HG02943 (cell line): ENCODE measurements around the gene THSD4.
"Not testable (repeated sequence)": the region's sequence is repeated elsewhere in the genome, so short reads cannot be mapped to it uniquely, and the experiment has no call there.

Experiments
- ATAC-seq: cut with Tn5 transposase; IDR thresholded peaks from one replicate; pipeline ENCODE4 v1.9.1; 2021; ENCODE audit warnings: mild to moderate bottlenecking, low read depth, moderate library complexity; ENCODE audit not compliant: unreplicated experiment

Gene THSD4

DNA sequence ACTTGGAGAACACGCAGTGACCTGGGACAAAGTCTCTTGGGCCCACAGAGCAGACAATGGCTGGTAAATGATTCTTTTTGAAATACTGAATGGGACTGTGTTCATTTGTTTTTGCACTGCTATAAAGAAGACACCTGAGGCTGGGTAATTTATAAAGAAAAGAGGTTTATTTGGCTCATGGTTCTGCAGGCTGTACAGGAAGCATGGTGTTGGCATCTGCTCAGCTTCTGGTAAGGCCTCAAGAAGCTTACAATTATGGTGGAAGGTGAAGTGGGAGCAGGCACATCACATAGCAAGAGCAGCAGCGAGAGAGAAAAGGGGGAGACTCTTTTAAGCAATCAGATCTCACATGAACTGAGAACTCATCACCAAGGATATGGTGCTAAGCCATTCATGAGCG, 321.6 kb downstream of the THSD4 start:
- ATAC-seq = no peak

GRCh38 chr15:71437404-71437803, 322.1 kb downstream of the THSD4 start:
- no peak for ATAC-seq

DNA sequence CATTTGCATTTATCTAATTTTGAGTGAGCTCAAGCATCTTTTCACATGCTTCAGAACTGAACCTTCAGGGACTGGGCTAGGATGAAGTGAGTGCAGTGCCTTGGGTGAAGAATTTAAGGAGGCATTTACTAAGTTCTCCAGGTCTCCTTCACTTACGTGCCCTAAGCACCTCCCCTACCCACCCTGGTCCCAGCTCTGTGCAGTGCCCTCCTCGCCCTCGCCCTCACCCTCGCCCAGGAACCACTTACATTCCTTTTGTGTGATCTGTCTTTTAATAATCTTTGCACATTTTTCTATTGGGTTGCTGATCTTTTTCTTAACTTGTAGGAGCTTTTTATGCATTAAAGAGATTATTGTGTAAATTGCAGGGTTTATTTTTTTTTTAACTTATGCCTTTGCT, 322.6 kb downstream of the THSD4 start:
- no peak for ATAC-seq

- not testable (repeated sequence) for ATAC-seq
Measured at GRCh38 chr15:71439478-71439877, 324.2 kb downstream of the THSD4 start.

GRCh38 chr15:71440489-71441110, 325.3 kb downstream of the THSD4 start:
- no peak for ATAC-seq

GRCh38 chr15:71443538-71443937, 328.3 kb downstream of the THSD4 start:
- no peak for ATAC-seq

GRCh38 chr15:71444032-71444810, 328.9 kb downstream of the THSD4 start:
- no peak for ATAC-seq

DNA sequence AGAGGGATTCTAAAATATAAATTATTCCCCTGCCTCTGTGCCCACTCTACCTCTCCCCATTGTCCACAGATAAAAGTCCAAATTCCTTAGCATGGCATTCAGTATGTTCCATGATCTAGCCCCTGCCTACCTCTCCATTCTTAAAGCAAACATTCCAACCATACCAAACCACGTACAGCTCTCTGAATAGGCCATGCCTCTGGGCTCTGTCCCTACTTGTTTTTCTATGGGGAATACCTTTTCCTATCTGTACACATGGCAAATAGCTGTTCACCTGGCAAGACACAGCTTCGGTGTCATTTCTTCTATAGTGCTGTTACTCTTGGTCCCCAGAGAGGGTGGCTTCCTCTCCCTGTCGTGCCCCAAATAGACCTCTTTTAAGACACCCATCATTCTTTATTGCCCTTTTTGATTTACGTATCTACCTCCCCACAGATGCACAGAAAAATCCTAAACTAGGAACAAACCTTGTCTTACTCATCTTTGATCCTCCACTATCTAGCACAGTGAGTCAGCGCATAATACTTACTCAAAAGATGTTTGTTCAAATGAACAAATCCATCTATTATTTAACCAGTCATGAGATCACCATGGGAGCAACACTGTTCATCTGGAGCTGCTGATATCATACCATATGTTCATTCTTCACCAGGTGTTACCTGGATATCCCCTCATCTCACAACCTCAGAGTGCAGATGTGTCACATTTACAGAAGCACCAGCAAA, 329.8 kb downstream of the THSD4 start:
- ATAC-seq = no peak

DNA sequence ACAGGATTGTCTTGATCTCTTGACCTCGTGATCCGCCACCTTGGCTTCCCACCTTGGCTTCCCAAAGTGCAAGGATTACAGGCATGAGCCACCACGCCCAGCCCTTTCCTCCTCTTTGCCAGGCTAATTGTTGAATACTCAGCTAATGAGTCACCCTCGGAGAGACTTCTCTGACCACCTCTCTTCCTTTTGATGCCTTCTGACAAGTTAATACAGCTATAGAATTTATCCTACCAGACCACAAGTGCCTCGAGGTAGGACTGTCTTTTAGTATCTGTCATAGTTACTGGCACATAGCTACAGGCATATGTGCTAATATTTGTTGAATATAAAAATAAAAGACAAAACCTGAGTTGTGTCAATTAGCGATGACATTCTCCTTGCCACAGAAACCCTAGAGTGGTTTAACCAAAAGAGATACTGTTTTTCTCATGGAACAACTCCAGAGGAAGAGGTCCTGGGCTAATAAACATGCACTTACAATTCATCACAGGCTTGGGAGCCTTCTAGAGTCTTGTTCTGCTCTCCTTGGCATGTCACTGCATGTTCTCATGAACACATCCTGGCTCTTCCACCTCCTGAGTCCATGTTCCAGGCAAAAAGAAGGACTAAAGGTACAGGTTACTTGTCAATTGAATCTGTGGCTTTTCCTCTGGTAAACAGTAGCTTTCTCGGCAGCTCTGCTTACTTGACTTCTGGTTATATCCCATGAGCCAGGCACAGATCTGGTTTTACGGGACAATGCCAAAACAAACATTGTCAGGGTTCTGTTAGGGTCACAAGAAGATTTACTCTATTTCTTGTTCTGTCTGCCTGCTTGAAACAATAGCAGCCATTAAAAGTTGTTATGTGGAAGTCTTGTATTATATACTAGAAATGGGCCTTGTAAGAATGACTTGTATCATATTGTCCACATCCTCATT, 332.3 kb downstream of the THSD4 start:
- ATAC-seq = no peak

DNA sequence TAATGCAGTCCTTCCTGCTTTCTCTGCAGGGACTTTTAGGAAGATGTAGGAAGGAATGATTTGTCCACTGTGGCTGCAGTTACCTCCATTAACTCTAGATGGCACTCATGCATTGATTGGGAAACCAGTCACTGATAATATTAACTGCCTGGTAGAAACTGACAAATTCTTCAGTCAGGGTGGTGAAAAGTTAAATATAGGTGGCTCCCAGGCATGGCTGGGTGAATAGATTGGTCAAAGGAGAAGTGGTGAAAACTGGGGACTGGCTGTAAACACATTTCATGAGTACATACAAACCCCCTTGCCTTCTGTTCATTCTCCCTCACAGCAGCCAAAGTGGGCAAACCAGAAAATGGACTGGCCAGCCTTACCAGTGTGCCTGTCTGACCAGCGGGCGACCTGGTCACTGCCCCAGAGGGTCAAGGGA, 333.4 kb downstream of the THSD4 start:
- no peak for ATAC-seq

DNA sequence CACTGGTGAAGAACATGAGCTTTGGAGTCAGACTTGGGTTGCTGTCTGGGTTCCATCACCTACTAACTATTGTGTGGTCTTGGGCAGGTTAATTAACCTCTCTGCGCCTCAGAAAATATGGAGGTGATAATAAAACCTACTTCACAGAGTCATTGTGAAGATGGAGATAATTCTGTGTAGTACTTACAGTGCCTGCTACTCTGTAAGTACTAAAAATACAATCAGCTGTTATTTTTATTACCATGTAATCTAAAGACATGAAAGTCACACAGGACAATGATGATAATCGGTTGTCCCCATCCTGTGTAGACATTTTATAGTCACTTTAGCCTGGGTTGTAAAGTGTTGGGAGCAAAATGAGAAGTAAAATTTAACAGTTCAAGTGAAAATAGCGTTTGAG, 334.1 kb downstream of the THSD4 start:
- ATAC-seq = no peak

- no peak for ATAC-seq
Measured at GRCh38 chr15:71449956-71450355, 334.7 kb downstream of the THSD4 start.

GRCh38 chr15:71451130-71451529, 335.9 kb downstream of the THSD4 start:
- ATAC-seq = no peak

GRCh38 chr15:71452893-71453292, 337.6 kb downstream of the THSD4 start:
- ATAC-seq = no peak

DNA sequence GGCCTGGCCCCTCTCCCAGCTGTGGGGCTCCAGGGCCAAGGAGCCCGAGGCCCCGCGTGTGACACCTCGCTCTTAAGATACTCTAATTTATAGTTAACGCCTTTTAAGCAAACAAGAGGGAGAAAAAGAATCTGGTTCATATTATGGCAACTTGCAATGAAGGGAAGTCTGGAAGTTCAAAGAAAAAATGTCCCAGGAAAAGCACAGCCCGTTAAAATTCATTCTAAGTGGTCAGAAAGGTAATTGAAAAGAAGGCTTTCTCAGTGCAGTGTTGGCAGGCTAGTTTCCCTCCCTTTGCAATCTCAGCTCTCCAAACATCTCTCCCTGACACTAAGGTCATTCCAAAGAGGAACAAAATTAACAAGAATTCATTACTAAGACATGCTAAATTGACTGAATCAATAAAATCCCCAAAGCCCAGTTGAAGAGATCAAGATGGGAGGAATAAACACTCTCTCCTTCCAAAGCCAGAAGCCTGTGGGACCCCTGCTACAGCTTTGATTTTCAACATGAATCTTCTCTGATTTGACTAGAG, 339.3 kb downstream of the THSD4 start:
- no peak for ATAC-seq

GRCh38 chr15:71455107-71455506, 339.8 kb downstream of the THSD4 start:
- ATAC-seq = no peak

DNA sequence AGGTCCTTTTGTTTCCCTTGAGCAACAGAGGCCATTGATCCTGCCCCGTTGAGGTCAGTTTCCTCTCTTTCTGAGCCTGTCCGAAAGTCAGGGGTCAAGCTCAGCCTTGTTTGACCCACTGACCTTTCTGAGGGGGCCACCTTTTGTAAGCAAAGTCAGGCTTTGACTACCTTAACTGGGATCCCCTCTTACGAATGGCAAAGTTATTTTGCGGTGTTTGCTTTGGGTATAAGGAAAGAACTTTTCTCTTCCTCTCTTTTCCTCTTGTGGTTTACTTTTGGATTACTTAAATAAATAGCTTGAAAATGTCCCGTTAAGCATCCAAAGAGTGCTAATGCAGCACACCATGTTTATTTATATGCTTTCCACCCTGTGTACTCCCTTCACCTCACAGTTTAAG, 340.6 kb downstream of the THSD4 start:
- no peak for ATAC-seq

- ATAC-seq = no peak
Measured at GRCh38 chr15:71456362-71456761, 341.1 kb downstream of the THSD4 start.

GRCh38 chr15:71456811-71457210, 341.5 kb downstream of the THSD4 start:
- ATAC-seq = no peak

DNA sequence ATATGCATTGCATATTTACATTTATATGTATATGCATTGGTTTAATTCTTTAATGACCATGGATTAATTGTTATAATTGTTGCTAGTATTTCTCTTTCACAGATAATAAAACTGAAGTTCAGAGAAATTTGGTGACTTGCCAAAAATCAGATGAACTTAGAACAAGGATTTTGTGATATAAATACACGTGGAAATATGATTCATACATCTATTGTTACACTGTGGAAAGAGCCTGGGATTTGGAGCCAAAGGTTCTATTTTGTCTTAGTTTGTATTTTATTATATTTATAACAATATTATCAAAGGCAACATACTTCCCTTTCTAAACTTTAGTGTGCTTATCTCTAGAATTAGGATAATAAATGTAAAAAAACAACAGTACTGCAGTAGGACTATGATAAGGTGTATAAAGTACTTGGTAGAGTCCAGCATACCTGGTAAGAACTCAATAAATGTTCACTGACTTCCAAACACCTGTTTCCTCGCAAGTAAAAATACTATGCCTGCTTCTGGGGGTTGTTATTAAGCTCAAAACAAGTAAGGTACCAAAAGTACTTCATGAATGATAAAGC, 342.9 kb downstream of the THSD4 start:
- ATAC-seq = no peak
